WTC11 (cell line): Measurements from ENCODE around the gene LRMDA. TPM values are rescaled to one million over a fixed set of nuclear protein-coding genes. Genes with fewer than 3 reads are reported as not detected.

ENCODE experiments used
- ATAC-seq: fragments of 200-7000 bp; cut with Tn5 transposase; 2 replicates; pipeline ENCODE4 v1.10.0; 2021; ENCODE audit warnings: mild to moderate bottlenecking, moderate library complexity
- CTCF ChIA-PET: fragments of 300-600 bp; sonication (Branson Sonifier 250); formaldehyde crosslinking; loops from one replicate; lab custom pipeline; 2021; ENCODE audit warnings: antibody characterized with exemption; lab: Charles Lee
- POLR2A ChIA-PET: fragments of 350-600 bp; sonication (Branson Sonifier 250); formaldehyde crosslinking; loops from one replicate; lab custom pipeline; 2021; ENCODE audit warnings: antibody characterized with exemption; lab: Charles Lee
- DNase-seq: peaks from one replicate; pipeline ENCODE4 v3.0.0; 2021; ENCODE audit warnings: low spot score
- H3K27ac Mint-ChIP-seq: 2 replicates; pipeline ENCODE4 v1.8.0; 2021; ENCODE audit warnings: mixed read lengths
- H3K27me3 Mint-ChIP-seq: 2 replicates; pipeline ENCODE4 v1.8.0; 2021; ENCODE audit warnings: low read depth, mild to moderate bottlenecking, moderate library complexity, mixed read lengths
- H3K36me3 Mint-ChIP-seq: 2 replicates; pipeline ENCODE4 v1.8.0; 2021; ENCODE audit warnings: mixed read lengths
- H3K4me1 Mint-ChIP-seq: 2 replicates; pipeline ENCODE4 v1.8.0; 2022; ENCODE audit warnings: mixed read lengths
- H3K4me3 Mint-ChIP-seq: 2 replicates; pipeline ENCODE4 v1.8.0; 2021; ENCODE audit warnings: mild to moderate bottlenecking, moderate library complexity, mixed read lengths
- H3K9me3 Mint-ChIP-seq: 2 replicates; pipeline ENCODE4 v1.8.0; 2021; ENCODE audit warnings: mixed read lengths
- AR ChIP-seq: fragments of 250-450 bp; sonication (Bioruptor Pico); IDR thresholded peaks from 2 replicates; pipeline ENCODE4 v1.9.0; 2021; ENCODE audit warnings: mild to moderate bottlenecking
- CDX4 ChIP-seq: fragments of 250-450 bp; sonication (Bioruptor Pico); IDR thresholded peaks from 2 replicates; pipeline ENCODE4 v1.9.0; 2021; ENCODE audit warnings: moderate library complexity, mild to moderate bottlenecking, inconsistent platforms, borderline replicate concordance
- CREB1 ChIP-seq: sonication (generic); formaldehyde crosslinking; IDR thresholded peaks from 2 replicates; pipeline ENCODE4 v1.8.0; 2023; ENCODE audit warnings: mild to moderate bottlenecking, missing genetic modification reagents
- HMGA2 ChIP-seq: fragments of 250-450 bp; sonication (Bioruptor Pico); IDR thresholded peaks from 2 replicates; pipeline ENCODE4 v1.4.0; 2021; ENCODE audit warnings: mild to moderate bottlenecking, moderate library complexity
- SP1 ChIP-seq: sonication (generic); formaldehyde crosslinking; conservative IDR thresholded peaks from 2 replicates; pipeline ENCODE4 v1.8.1; 2022; ENCODE audit warnings: missing genetic modification reagents
- TEAD1 ChIP-seq: sonication (generic); formaldehyde crosslinking; IDR thresholded peaks from 2 replicates; pipeline ENCODE4 v1.8.0; 2022; ENCODE audit warnings: mild to moderate bottlenecking, missing genetic modification reagents
- ZBTB43 ChIP-seq: sonication (generic); formaldehyde crosslinking; IDR thresholded peaks from 2 replicates; pipeline ENCODE4 v1.8.1; 2023; ENCODE audit warnings: mild to moderate bottlenecking, missing genetic modification reagents
- ZNF317 ChIP-seq: sonication (generic); formaldehyde crosslinking; IDR thresholded peaks from 2 replicates; pipeline ENCODE4 v1.8.1; 2023; ENCODE audit warnings: low read depth, mild to moderate bottlenecking, moderate library complexity, missing genetic modification reagents, borderline replicate concordance
- ZNF671 ChIP-seq: fragments of 250-450 bp; sonication (Bioruptor Pico); IDR thresholded peaks from 2 replicates; pipeline ENCODE4 v1.8.0; 2021; ENCODE audit warnings: mild to moderate bottlenecking
- total RNA-seq: library from RNA; stranded (reverse); gene quantifications from 3 replicates; pipeline ENCODE4 v1.2.3, GENCODE V29; 2021
- TF ChIP-seq, protein P1 (sequence below): sonication (generic); formaldehyde crosslinking; conservative IDR thresholded peaks from 2 replicates; pipeline ENCODE4 v1.8.1; 2022; ENCODE audit warnings: mild to moderate bottlenecking, missing genetic modification reagents
- TF ChIP-seq, protein P2 (sequence below): sonication (generic); formaldehyde crosslinking; IDR thresholded peaks from 2 replicates; pipeline ENCODE4 v1.8.1; 2023; ENCODE audit warnings: mild to moderate bottlenecking, moderate library complexity, missing genetic modification reagents
- TF ChIP-seq, protein P3 (sequence below): sonication (generic); formaldehyde crosslinking; IDR thresholded peaks from 2 replicates; pipeline ENCODE4 v1.8.1; 2023; ENCODE audit warnings: mild to moderate bottlenecking, missing genetic modification reagents, moderate library complexity
- TF ChIP-seq, protein P4 (sequence below): fragments of 250-450 bp; sonication (Bioruptor Pico); IDR thresholded peaks from 2 replicates; pipeline ENCODE4 v1.9.0; 2021; ENCODE audit warnings: mild to moderate bottlenecking, borderline replicate concordance
- TF ChIP-seq, protein P5 (sequence below): sonication (generic); formaldehyde crosslinking; IDR thresholded peaks from 2 replicates; pipeline ENCODE4 v1.8.1; 2022; ENCODE audit warnings: missing genetic modification reagents, borderline replicate concordance

Gene LRMDA
- total RNA-seq, 1 experiment from 2014 or later: 0.92 TPM

- H3K27ac Mint-ChIP-seq: no peak overlapping the region
- DNase-seq: peak; percentile 41
- no peak overlapping the region for H3K4me3 Mint-ChIP-seq
- TF ChIP-seq, protein P1, sequence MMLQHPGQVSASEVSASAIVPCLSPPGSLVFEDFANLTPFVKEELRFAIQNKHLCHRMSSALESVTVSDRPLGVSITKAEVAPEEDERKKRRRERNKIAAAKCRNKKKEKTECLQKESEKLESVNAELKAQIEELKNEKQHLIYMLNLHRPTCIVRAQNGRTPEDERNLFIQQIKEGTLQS (CRISPR knock-in tag): no peak
- TF ChIP-seq AR (no peak), ZNF317 (CRISPR knock-in tag) (no peak), CREB1 (no peak), ZBTB43 (no peak), SP1 (CRISPR knock-in tag) (no peak), ZNF671 (CRISPR knock-in tag) (no peak), HMGA2 (CRISPR knock-in tag) (no peak), TEAD1 (CRISPR knock-in tag) (no peak), CDX4 (CRISPR knock-in tag) (no peak)
- TF ChIP-seq, protein P2, sequence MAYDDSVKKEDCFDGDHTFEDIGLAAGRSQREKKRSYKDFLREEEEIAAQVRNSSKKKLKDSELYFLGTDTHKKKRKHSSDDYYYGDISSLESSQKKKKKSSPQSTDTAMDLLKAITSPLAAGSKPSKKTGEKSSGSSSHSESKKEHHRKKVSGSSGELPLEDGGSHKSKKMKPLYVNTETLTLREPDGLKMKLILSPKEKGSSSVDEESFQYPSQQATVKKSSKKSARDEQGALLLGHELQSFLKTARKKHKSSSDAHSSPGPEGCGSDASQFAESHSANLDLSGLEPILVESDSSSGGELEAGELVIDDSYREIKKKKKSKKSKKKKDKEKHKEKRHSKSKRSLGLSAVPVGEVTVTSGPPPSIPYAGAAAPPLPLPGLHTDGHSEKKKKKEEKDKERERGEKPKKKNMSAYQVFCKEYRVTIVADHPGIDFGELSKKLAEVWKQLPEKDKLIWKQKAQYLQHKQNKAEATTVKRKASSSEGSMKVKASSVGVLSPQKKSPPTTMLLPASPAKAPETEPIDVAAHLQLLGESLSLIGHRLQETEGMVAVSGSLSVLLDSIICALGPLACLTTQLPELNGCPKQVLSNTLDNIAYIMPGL (CRISPR knock-in tag): no peak
- TF ChIP-seq, protein P3, sequence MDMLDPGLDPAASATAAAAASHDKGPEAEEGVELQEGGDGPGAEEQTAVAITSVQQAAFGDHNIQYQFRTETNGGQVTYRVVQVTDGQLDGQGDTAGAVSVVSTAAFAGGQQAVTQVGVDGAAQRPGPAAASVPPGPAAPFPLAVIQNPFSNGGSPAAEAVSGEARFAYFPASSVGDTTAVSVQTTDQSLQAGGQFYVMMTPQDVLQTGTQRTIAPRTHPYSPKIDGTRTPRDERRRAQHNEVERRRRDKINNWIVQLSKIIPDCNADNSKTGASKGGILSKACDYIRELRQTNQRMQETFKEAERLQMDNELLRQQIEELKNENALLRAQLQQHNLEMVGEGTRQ (CRISPR knock-in tag): no peak
- TF ChIP-seq, protein P4, sequence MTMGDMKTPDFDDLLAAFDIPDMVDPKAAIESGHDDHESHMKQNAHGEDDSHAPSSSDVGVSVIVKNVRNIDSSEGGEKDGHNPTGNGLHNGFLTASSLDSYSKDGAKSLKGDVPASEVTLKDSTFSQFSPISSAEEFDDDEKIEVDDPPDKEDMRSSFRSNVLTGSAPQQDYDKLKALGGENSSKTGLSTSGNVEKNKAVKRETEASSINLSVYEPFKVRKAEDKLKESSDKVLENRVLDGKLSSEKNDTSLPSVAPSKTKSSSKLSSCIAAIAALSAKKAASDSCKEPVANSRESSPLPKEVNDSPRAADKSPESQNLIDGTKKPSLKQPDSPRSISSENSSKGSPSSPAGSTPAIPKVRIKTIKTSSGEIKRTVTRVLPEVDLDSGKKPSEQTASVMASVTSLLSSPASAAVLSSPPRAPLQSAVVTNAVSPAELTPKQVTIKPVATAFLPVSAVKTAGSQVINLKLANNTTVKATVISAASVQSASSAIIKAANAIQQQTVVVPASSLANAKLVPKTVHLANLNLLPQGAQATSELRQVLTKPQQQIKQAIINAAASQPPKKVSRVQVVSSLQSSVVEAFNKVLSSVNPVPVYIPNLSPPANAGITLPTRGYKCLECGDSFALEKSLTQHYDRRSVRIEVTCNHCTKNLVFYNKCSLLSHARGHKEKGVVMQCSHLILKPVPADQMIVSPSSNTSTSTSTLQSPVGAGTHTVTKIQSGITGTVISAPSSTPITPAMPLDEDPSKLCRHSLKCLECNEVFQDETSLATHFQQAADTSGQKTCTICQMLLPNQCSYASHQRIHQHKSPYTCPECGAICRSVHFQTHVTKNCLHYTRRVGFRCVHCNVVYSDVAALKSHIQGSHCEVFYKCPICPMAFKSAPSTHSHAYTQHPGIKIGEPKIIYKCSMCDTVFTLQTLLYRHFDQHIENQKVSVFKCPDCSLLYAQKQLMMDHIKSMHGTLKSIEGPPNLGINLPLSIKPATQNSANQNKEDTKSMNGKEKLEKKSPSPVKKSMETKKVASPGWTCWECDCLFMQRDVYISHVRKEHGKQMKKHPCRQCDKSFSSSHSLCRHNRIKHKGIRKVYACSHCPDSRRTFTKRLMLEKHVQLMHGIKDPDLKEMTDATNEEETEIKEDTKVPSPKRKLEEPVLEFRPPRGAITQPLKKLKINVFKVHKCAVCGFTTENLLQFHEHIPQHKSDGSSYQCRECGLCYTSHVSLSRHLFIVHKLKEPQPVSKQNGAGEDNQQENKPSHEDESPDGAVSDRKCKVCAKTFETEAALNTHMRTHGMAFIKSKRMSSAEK (CRISPR knock-in tag): no peak
- TF ChIP-seq, protein P5, sequence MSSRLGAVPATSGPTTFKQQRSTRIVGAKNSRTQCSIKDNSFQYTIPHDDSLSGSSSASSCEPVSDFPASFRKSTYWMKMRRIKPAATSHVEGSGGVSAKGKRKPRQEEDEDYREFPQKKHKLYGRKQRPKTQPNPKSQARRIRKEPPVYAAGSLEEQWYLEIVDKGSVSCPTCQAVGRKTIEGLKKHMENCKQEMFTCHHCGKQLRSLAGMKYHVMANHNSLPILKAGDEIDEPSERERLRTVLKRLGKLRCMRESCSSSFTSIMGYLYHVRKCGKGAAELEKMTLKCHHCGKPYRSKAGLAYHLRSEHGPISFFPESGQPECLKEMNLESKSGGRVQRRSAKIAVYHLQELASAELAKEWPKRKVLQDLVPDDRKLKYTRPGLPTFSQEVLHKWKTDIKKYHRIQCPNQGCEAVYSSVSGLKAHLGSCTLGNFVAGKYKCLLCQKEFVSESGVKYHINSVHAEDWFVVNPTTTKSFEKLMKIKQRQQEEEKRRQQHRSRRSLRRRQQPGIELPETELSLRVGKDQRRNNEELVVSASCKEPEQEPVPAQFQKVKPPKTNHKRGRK (CRISPR knock-in tag): no peak
- peaks cover 55% of the 10 kb centered on the region for H3K27me3 Mint-ChIP-seq
- no peaks in the 10 kb centered on the region for H3K9me3 Mint-ChIP-seq
- ATAC-seq: peak; percentile 74
- H3K4me1 Mint-ChIP-seq: peaks cover 2% of the 10 kb centered on the region; the same call in 1 of the 2 replicates
- POLR2A ChIA-PET: no interaction called here
- H3K36me3 Mint-ChIP-seq: no peaks in the 10 kb centered on the region
- CTCF ChIA-PET: interaction anchor here (0.6 to 4.0 kb wide), 15 partner anchors 9 to 415 kb away, joined by 3 to 30 read pairs (median 4); partner anchors contain the start of gene ZNF503
Observed at GRCh38 chr10:75651417-75651816, 220.0 kb downstream of the LRMDA start.
